Fibroblast of the conjunctiva (primary cell): ENCODE data around the gene KLHL35.
A peak's percentile ranks its signal among the peaks of the same experiment; 100 is the strongest.

Experiments
- DNase-seq: peaks from one replicate; pipeline ENCODE4 v3.0.0-alpha.2; 2010; ENCODE audit warnings: low read depth

The KLHL35 gene

DNA sequence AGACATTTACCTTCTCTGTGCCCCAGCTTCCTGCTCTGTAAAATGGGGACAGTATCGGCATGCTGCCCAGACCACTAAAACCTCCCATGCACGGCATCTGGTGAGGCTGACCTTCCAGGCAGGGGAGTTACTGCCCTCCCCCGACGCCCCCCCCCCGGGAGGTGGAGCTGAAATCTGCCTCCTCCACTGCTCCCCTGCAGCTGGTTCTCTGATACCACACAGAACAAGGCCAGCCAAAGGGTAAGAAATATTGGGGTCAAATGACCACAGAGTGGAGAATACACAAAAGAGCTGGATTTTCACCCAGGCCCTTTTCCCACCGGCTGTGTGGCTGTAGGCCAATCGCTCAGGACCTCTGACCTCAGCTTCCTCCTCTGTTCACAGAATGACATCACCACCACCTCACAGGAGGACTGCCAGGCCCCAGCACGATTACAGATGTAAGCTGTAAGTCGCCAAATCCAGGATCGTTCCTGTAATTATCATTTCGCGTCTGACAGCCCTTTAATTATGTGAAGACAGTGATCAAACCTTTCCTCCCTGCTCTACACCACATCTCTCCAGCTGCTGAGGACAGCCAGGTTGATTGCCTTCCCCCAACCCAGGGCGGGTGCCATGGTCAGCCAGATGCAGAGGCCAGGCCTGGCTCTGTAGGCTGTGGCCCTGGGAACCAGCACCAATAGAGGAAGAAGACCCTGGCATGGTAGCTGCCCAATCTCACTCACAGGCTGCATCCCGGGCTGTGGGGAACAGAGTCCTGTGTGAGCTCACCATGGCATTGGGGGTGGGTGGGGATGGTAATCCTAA is 35.7 kb upstream of the KLHL35 start:
- DNase-seq, result peak; percentile 29

DNA sequence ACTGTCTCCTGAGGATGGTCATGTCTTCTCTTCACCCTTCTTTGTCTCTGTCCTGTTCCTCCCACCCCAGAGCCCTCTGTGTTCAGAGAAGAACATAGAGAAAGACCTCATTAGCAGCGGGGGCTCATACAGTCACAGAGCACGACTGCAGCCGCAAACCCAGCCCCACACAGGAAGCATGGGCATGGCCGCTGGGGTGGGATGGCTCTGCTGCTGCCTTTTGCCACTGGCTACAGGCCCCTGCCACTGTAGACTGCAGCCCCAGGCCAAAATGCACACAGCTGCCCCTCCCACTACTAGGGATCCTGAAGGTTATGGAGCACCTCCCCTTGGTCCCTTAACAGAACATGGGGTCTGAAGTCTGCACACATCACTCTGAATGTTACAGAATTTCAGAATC is 34.9 kb upstream of the KLHL35 start:
- DNase-seq, result no peak

DNA sequence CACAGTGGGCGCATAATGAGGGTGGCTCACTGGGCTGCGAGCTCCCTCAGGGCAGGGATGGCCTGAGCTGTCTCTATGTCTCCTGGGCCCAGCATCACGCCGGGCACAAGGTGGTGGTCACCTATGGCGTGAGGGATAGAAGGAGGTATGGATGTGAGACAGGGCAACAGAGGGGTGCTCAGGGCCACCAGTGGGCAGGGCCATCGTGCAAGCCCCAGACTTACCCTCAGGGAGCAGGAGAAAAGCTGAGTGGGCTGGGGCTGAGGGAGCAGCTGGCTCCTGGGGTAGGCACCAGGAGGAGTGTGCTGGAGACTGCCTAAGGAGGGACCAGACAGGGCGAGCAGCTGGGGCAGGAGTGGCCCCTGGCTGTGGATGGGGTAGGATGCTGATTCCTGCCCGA is 34.3 kb upstream of the KLHL35 start:
- DNase-seq, result no peak

DNA sequence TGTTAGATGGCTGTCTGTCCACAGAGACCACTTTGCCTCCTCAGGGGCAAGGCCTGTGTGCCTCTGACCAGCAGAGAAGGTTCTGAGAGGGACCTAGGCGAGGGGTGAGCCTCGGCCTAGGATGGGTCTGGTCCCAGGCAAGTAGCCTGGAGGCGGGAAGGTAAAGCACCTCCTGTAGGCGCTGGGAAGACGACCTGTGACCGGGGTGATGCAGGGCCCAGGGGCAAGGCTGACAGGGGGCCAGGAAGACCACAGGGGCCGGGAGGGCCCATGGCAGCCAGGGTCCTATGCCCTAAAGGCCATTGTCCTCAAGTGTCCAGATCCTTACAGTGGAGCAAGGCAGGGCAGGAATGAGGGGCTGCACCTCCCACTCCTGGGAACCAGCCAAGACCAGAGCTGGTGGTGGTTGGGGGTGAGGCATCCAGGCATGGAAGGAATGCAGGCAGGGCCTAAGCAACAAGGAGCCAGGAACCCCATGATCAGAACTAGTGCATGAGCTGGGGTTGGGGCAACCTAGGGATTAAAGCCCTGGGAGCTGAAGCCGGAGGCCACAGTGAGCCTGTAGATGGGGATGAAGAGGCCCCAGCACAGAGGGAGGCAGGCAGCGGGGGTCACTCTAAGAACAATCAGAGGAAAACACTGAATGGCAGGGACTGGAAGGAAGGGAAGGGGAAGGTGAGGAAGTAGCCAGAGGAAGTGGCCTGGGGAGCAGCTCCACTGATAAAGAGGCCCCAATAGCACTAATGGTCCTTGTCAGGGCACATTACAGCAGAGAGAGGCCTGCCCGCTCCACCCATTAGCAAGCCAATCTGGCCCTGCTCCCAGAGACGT is 32.9 kb upstream of the KLHL35 start:
- no peak for DNase-seq

DNA sequence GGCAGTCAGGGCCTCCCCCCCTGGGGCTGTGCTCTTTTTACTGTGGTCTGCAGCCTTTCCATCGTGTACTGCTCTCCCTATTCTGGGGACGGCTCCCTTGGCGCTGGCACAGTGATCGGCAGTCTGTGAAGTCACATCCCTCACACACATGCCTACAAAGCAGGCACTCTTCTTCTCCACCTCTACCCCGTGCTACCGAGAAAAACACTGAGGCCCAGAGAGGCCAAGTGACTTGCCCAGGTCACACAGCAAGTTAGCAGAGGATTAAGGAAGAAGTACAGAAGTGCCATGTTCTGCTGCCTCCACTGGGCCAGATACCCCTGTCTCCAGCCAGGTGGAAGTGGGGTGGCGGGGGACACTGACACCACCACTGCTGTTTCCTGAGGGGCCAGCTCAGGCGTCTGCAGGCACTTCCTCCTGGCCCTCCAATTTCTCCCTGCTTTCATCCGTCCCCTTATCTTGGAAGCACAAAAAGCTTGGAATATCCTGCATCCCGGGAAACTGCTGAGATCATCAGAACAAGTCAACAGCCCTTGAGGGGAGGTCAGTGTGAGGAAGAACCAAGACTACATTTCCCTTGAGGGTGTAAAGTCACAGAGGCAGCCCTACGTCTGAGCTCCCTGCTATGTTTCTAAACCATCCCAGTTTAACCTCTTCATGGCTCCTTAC is 30.2 kb upstream of the KLHL35 start:
- no peak for DNase-seq

DNA sequence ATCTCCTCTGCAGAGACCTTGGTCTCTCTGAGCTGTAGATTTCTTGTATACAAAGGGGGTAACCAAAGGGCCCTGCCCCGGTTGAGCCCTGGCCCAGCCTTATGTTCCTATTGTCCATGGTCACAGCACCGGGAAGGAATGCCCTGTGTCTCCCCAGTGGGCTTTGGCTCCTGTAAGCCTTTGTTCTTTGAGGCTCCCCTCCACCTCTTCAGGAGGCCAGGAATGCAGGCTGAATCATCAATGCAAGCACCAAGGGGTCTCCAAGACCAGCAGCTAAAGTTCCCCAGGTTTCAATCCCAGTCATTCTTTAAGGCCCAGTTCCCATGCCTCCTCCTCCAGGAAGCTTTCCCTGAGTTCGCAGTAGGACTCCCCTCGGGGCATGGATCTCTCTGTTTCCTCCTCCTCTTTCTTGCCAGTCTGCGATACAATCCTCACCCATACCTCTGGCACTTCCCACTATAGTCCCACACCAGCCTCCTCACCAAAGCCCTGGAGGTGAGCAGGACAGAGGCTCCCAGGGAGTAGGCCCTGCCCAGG is 29.2 kb upstream of the KLHL35 start:
- DNase-seq, result no peak

DNA sequence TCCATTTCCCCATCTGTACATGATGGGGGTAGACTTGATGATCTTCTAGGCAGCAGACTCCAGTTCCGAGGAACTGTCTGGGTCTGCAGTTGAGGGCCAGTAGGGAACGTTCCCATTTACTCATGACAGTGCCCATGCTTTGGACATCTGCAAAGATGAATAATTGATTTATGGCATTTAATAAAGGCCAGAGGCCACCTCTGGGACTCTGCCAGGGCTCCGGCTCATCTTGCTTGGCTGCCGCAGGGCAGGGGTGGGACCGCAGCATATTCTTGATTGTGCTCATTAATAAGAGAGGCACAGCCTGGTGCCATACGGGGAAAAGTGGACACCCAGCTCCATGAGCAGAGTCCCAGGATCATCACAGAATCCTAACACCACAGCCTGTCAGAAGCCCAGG is 28.1 kb upstream of the KLHL35 start:
- no peak for DNase-seq

DNA sequence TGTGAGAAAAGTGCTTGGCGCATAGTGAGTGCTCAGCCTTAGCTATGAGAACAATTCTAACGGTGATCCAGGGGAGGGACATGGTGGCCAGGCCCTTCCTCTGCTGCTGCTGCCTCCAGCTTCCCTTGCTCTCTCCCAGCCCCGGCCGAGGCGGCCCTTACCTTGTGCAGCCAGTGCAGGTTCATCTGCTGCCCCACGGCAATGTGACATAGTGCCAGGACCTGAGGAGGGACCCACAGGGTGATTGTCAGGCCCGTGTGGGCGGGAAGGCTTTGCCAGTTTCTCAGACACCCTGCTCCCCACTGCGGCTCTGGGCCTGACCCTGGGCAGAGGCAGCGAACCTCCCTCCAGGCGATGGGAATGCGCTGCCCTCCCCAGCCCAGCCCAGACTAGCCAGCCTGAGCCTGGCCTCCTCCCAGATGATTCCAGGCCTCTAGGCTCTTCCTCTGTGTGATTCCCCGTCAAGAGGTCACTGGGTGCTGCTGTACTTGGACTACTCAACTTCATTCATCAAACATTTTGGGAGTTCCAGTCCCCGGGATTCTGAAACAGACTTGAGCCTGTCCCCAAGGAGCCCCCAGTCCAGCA is 23.7 kb upstream of the KLHL35 start:
- no peak for DNase-seq

DNA sequence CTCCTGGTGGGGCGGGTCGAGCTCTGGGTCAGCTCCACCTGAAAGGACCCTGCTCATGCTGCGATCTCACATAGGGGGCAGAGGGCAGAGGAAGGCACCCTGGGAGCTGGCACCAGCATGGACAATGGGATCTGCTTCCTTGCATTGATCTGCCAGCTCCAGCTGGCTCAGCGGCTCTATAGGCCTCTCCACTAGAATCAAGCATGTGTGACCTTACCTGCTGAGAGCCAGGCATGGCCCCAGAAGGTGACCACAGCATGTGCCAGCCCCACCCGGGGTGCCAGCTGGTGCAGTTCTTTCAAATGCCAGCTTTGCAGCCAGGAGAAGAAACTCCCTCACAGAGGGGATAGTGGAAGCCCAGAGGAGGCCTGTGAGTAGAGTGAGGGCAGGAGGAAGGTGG is 22.0 kb upstream of the KLHL35 start:
- DNase-seq, result no peak

DNA sequence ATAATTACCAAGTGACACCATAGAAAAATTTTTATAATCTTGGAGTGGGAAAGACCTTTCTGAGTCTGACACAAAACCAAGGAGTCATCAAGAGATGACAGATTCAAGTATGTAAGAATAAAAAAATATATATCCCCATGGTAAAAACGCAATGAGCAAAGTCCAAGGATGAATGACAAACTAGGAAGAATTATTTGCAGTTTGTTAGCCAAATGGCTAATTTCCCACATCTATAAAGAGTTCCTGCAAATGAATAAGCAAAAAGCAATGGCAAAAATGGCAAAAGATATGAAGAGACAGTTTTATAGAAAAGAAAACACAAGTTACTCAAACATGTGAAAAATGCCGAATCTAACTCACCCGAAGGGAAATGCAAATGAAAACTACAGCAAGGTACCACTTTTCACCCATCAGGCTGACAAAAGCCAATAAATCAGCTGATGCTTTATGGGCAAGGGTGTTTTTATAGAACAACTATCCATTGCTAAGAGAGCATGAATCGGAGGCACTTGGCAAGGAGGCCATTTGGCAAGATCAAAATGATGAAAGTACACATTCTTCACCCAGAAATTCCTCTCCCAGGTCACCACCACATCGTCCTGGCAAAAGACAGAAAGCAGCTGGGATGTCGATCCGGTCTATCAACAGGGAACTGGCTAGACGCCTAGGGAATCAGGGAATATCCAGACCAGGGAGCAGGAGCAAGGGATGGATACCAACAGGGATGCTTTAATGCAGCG is 21.1 kb upstream of the KLHL35 start:
- DNase-seq, result no peak

DNA sequence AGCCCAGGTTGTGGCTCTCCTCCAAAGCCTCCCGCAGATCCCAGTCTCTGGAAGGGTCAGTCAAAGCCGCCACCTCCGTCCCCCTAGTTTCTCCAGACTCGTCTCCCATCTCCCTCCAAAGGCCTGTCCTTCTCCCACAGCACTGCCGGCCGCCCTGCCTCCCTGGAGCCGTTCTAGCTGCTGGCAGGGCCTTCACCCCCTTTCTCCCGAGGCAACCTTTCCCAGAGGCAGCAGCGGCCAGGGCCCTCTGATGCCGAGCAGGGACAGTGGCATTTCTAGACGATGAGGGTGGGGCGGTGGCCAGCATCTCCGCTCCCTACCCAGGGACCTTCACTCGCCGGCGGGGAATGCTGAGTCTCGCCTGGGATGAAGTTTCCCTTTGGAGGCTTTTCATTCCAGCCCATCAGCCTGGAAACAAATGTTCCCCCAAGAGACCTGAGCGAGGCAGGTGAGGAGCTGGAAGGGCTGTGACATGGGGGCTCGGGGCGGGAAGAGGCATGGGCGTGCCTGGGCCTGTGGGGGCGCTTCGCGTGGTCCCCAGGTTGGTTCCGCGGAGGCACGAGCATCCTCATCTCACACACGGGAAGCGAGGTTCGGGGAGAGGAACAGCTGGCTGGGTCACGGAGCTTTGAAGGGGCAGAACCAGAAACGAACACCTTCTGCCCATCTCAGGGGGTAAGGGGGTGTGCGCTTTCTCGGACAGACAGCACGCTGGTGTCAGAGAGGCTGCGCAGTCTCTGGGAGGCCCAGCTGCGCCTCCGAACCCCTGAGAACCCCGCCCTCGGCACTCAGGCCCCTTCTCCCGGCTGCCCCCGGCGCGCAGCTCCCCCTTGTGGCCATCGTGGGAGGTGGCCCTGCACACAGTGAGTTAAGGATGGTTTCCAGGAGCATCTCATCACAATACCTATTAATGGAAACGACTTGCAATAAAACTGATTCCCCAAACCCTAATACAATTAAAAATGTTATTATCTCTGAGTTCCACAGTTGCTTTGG is 18.1 kb upstream of the KLHL35 start:
- DNase-seq, result no peak

DNA sequence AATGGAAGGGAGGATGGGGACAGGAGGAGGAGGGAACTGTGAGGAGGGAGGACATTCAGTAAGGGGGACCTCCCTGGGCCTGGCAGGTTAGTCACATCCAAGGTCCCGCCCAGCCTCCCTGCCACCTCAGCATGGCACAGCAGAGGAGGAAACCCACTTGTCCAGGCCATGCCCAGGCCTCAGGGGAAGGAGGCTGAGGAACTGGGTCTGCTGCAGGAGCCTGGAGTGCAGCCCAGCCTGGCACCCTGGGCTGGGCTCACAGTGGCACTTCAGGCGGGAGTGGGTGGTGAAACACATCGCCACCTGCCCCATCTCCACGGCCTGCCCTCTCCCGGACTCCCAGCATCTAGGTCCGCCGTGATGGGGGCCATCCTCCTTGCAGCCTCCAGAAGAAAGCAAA is 17.2 kb upstream of the KLHL35 start:
- DNase-seq, result no peak

DNA sequence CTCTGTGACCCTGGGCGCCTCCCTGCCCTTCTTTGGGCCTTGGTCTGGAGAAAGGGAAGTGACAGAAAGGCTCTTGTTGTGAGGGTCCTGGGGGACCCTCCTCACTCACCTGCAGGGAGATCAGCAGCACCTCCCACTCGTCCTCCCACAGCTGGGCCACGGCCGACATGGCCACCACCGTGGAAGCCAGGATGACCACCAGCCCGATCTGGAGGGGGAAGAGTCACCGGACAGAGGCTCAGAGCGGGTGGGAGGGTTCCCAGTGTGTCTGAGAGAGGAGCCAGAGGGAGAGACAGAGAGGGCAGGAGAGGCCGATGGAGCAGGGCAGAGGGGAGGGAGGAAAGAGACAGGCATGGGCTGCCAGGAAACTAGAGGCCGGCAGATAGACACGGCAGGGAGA is 16.8 kb upstream of the KLHL35 start:
- DNase-seq, result no peak

DNA sequence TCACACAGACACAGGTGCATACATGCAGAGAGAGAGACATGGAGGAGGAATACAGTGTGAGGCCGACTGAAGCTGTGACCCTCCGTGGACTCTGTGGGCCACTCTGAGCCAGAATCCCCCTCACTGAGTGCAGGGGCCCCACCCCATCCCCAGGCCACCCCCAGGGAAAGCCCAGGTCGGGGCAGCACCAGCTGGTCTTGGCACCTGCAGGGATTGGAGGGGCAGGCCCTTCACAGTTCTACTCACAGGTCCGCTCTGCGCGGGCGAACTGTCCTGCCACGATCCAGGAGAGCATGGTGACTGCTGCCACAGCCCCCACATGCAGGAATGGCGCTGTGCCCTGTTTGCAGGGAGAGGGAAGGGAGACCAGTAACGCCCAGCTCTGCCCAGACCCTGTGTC is 16.3 kb upstream of the KLHL35 start:
- no peak for DNase-seq

DNA sequence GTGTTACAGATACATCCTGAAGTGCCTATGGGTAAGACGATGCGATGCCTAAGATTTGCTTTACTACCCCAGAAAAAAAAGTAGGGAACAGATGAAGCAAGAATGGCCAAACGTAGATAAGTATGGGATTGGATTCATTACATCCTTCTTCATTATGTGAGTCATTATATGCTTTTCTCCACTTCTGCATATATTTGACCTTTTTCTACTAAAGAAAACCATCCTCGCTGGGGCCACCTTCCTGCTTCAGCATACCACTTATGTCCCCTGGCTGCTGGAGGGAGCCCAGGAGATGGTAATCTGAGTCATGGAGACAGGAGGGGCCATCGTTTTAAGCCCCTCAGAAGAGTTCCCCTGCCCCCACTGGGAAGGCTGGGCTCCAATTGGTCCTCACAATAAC is 14.4 kb upstream of the KLHL35 start:
- DNase-seq, result no peak

DNA sequence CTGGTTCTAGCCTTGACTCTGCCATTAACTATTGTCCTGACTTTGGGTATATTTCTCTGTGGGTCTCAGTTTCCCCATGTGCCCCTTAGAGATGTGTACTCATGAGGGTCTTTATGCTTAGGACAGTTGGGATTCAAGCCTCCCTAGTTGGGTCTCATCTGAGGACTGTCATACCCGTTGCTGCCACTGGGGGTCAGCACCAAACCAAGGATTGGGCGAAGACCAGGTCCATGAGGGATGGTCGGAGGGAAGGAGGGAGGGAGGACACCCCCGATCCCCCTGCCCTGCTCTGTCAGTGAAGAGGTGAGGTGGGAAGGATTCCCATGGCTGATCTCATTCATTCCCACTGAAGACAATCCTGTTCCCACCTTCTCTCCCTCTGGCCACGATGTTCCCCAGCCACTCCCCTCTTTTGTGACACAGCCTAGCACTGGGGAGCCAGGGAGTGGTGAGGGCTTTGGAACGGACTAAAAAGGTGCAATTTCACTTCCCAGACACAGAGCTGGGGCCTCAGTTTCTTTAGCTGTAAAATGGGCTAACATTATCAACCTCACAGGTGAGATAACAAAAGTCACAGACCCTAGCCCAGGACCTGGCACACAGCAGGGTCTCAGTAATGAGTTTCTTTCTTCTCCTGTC is 12.4 kb upstream of the KLHL35 start:
- DNase-seq, result peak; percentile 21

DNA sequence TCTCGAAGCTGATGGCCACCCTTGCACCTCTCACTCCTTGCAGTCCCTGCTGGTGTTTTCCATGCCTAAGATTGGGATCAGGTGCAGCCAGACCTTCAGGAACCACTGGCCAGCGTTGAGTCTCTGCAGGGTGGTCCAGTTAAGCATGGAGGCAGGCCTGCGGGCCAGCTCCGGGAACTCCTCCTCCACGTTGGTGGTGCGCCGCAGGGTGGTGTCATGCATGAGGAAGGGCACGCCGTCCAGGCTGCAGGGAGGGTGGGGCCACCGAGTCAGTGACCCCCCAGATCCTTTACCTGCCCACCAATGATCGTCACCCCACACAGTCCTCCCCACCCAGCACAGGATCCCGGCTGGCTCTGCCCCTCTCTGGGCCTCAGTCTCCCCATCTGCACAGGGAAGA is 10.0 kb upstream of the KLHL35 start:
- no peak for DNase-seq

DNA sequence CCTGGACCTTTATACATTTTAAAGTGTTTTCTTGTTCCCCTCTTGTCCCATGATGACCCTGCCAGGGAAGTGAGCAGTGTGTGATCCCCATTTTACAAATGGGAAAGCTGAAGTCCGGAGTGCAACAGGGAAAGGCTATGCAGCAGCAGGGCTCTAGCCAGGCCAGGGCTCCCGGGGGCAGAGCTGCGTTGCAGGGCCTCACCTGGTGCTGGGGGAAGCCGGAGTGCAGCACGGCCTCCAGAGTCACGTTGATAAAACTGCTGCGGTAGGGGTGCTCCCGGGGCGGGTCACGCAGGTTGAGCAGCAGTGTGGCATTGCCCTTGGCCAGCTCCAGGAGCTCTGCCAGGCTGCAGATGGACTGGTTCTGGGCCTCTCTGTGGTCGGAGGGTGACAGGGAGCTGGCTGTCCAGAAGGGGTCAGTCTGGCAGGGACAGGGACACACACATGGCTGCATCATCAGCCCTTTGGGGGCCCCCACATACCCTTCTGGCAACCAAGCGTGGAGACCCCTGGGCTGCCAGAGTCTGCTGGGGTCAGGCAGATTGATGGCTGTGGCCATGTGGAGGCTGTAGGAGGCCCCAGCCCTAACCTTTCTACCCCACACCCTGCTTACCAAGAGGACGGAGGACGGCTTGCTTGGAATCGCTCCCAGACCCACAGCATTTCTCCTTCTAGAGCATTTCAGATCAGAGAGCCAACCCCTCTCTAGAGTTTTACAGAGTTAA is 9.3 kb upstream of the KLHL35 start:
- no peak for DNase-seq

DNA sequence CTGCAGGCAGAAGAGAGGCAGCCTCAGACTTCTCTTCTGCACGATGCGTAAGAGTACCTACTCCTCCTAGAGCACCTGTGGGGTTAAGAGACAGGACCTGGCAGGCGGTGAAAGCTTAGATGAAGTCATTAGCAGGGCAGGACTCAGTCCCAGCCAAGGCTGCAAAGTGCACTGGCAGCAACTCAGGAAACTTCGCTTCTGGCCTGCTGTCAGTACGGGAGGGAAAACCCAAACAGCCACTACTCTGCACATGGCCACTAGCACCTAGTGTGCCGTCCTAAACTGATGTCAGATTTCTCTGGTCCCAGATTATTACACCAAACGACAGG is 8.8 kb upstream of the KLHL35 start:
- no peak for DNase-seq
